ENCODE measurements around the gene ZDHHC22. TPM values are rescaled to one million over a fixed set of nuclear protein-coding genes. Genes with fewer than 3 reads are reported as not detected.

Gene ZDHHC22
- total RNA-seq, 1 experiment from 2014 or later: 0.10 TPM

- no peak for DNase-seq (ENCODE audit: low read depth)
Measured at GRCh38 chr14:77085538-77085937, 56.1 kb downstream of the ZDHHC22 start.

GRCh38 chr14:77084985-77085384, 56.6 kb downstream of the ZDHHC22 start:
- no peak for DNase-seq (ENCODE audit: low read depth)

GRCh38 chr14:77083082-77083481, 58.5 kb downstream of the ZDHHC22 start:
- DNase-seq (ENCODE audit: low read depth): no peak

GRCh38 chr14:77082356-77082755, 59.2 kb downstream of the ZDHHC22 start:
- DNase-seq (ENCODE audit: low read depth): no peak

Other genes starting within 250 kb of the ZDHHC22 start
- 22.0 and 27.6 TPM in 2 replicates for gene IRF2BPL, start 113.1 kb downstream of the ZDHHC22 start, total RNA-seq (2014; rRNA removed; shearing (Covaris generic))
- 10.4 and 12.9 TPM in 2 replicates for gene CIPC, start 43.5 kb downstream of the ZDHHC22 start, total RNA-seq (2014; rRNA removed; shearing (Covaris generic))
- not detected in 2 replicates for gene TMEM63C, start 40.0 kb upstream of the ZDHHC22 start, total RNA-seq (2014; rRNA removed; shearing (Covaris generic))
- not detected in 2 replicates for gene NGB, start 129.4 kb upstream of the ZDHHC22 start, total RNA-seq (2014; rRNA removed; shearing (Covaris generic))
- gene POMT2, start 179.1 kb upstream of the ZDHHC22 start, total RNA-seq (2014; rRNA removed; shearing (Covaris generic)): 13.7 and 15.1 TPM in 2 replicates
- gene GSTZ1, start 179.2 kb upstream of the ZDHHC22 start, total RNA-seq (2014; rRNA removed; shearing (Covaris generic)): 46.9 and 57.1 TPM in 2 replicates
- 11.8 and 13.7 TPM in 2 replicates for gene TMED8, start 235.3 kb upstream of the ZDHHC22 start, total RNA-seq (2014; rRNA removed; shearing (Covaris generic))
- 0.84 and 2.6 TPM in 2 replicates for gene SAMD15, start 235.6 kb upstream of the ZDHHC22 start, total RNA-seq (2014; rRNA removed; shearing (Covaris generic))